Measurements from ENCODE around the gene KLHL2.
"Not testable (repeated sequence)": the region's sequence is repeated elsewhere in the genome, so short reads cannot be mapped to it uniquely, and the experiment has no call there.

GRCh38 chr4:165244148-165244547 is 36.8 kb downstream of the KLHL2 start:
- TF ChIP-seq POLR2A, POLR2AphosphoS5, CTCF (IDR thresholded peaks at IDR 0.05): not testable (repeated sequence)
